ENCODE results near the gene TMCO4.

- TF ChIP-seq CTCF (conservative IDR thresholded peaks at IDR 0.05; ENCODE audit: low read depth, low read length) = no peak
- TF ChIP-seq EZH2 (IDR thresholded peaks at IDR 0.05; ENCODE audit: low read length, unreplicated experiment) = no peak
- TF ChIP-seq EZH2phosphoT487 (IDR thresholded peaks at IDR 0.05; ENCODE audit: borderline replicate concordance, low read length) = no peak
Observed at GRCh38 chr1:19744335-19744743, 55.4 kb downstream of the TMCO4 start.
